Choroid plexus epithelial cell (primary cell): ENCODE measurements around the gene PRDM2.
A peak's percentile ranks its signal among the peaks of the same experiment; 100 is the strongest.

Source experiments
- DNase-seq: peaks from one replicate; pipeline ENCODE4 v3.0.0-alpha.2; 2010; ENCODE audit warnings: low read depth
- H3K4me3 ChIP-seq: 2 replicates; pipeline ENCODE4 v1.5.1; 2011; ENCODE audit warnings: low read depth, mild to moderate bottlenecking, control low read depth, low read length, moderate library complexity
- TF ChIP-seq, protein P1 (sequence below): conservative IDR thresholded peaks from 2 replicates; pipeline ENCODE4 v1.5.1; 2011; ENCODE audit warnings: low read depth, mild to moderate bottlenecking, control low read depth, inconsistent platforms, low read length, moderate library complexity

PRDM2 gene

DNA sequence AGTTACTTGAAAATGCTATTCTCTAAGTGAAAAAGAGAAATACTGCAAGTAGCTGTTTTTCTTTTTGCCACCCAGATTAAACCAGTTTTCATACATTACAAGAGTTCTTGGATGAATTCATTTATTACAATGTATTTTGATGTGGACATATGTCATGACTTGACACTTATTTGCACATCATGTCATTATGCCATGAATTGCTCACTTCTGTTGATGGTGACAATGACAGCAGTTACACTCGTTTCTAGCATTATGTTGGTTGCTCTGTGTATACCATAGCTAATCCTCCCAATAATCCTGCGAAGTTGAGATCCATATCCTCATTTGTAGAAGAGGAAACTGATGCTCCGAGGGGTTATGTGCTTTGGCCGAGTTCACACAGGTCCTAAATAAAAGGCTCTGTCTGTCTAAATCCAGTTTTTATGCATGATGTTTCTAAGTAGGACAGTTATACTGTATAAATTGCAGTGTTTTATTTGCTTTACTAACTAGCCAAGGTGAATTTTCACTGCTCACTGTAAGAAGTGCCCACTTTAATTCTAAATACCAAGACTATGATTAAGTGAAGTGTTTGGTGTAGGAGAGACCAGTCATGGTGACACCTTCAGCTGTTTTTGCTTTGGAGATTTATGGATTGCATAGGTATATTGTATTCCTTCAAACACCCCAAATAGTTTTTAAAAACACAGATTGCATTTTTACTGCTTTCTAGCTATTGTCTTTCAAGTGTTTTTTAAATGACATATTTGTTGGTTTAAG is 56.7 kb downstream of the PRDM2 start:
- TF ChIP-seq, protein P1, sequence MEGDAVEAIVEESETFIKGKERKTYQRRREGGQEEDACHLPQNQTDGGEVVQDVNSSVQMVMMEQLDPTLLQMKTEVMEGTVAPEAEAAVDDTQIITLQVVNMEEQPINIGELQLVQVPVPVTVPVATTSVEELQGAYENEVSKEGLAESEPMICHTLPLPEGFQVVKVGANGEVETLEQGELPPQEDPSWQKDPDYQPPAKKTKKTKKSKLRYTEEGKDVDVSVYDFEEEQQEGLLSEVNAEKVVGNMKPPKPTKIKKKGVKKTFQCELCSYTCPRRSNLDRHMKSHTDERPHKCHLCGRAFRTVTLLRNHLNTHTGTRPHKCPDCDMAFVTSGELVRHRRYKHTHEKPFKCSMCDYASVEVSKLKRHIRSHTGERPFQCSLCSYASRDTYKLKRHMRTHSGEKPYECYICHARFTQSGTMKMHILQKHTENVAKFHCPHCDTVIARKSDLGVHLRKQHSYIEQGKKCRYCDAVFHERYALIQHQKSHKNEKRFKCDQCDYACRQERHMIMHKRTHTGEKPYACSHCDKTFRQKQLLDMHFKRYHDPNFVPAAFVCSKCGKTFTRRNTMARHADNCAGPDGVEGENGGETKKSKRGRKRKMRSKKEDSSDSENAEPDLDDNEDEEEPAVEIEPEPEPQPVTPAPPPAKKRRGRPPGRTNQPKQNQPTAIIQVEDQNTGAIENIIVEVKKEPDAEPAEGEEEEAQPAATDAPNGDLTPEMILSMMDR, result no peak
- DNase-seq, result no peak
- H3K4me3 ChIP-seq, result no peak overlapping the region

DNA sequence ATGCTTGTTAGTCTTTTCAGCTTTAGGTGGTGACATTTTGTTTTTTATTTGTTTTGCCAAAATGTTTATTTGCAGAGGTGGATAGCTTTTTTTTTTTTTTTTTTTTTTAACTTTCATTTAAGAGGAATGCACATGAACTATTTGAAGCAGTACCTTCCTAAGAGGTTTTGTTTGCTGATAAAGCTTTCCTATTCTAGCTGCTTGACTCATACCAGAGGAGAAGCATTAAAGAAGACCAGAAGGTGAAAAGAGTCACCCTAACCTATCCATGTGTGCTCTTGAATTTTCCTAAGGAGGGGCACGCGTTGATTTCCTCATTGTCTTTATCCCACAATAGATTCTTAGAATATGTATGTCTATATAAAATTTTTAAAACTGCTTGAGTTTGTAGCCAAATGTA is 57.7 kb downstream of the PRDM2 start:
- TF ChIP-seq, protein P1, result no peak
- no peak overlapping the region for H3K4me3 ChIP-seq
- peak; percentile 26 for DNase-seq

DNA sequence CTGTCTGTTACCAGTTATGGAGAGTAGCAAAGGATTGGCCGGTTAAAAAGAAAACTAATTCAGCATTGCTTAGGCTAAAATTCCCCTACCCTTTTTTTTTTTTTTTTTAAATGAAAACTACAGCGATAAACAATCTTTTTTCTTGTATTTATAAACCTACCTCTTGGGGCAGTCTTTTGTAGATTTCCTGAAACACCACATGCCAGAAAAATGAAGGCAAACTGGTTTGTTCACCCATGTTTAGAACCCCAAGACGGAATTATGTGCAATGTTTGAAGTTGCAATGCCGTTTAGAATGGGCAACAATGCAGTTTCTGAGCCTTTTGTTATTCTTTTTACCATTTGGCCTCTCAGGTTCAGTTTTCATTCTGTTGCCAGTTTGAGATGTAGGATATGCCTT is 59.1 kb downstream of the PRDM2 start:
- H3K4me3 ChIP-seq, result no peak overlapping the region
- TF ChIP-seq, protein P1, result peak; percentile 28
- no peak for DNase-seq

DNA sequence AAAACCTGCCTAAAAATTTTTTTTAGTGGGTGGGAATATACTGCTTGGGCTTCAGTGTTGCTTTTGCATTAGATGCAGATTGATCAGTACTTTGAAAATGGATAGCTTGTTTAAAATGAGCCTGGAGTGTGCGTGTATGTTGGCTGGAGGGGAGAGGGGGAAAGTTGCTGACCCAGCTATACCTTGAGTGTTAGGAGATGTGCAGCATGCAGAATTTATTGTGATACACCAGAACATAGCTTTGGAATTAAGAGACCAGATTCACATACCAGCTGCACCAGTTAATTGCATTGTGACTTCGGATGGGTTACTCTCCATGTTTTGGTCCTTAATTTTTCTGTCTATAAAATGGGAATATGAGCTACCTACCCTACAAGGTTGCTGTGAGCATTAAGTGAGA is 60.4 kb downstream of the PRDM2 start:
- no peak for DNase-seq
- TF ChIP-seq, protein P1, result no peak
- H3K4me3 ChIP-seq, result no peak overlapping the region

DNA sequence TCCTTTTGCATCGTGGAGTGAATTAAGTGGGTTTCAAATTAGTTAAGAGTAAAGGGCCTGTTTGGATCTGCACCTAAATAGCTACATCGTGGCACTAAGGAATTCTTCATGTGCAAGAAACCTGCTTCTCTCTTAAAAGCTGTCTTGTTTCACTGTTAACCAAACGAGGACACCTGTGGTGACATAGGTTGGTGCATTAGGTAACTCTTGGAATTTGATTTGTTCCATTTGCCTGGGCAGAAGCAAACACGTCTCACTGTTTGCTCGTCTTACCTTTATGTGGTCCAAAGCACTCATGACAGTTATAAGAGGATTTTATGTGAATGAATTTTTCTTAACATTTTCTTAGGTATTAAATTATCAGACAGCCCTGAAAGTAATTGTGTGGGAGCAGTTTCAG is 60.9 kb downstream of the PRDM2 start:
- no peak for DNase-seq
- TF ChIP-seq, protein P1, result no peak
- H3K4me3 ChIP-seq, result no peak overlapping the region

DNA sequence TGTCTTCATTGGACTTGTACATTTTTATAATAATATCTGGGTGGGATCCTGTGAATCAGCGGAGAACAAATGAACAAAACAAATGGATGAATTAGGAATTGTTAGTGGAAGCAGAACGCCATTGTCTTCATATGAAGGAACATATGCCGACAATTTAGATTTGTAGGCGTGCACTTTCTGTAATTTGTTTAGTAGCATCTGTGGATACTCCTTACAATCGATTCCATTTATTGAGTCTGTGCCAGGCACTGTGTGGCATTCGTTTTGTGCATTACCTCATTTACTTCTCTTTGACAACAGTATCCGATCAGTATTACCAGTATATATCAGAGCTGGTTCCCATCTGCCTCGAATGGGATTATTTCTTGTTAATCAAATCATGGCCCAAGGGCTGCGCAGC is 61.9 kb downstream of the PRDM2 start:
- TF ChIP-seq, protein P1, result no peak
- no peak for DNase-seq
- no peak overlapping the region for H3K4me3 ChIP-seq

DNA sequence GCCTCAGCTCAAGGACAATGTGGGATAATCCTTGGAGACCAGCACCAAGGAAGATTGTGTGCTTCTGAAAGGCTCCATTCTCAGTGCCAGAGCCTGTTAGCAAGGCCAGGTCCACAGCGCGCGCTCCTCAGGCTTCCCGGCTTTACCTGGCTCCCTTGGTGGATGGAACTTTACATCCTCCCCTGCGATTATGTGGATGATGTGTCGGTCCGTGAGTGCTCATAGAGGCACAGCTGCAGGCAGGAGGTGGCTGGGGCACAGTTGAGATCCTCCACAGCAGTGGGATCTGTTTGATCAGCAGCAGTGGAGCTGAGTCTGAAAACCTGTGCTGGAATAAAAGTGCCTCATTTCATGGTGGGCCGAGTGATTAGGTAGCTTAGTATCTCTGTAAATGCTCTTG is 62.7 kb downstream of the PRDM2 start:
- TF ChIP-seq, protein P1, result no peak
- no peak for DNase-seq

More for the DNA sequence above, 62.7 kb downstream of the PRDM2 start:
- no peak overlapping the region for H3K4me3 ChIP-seq
